K562 (cell line): ENCODE results near the gene ZBTB8B. TPM values are rescaled to one million over a fixed set of nuclear protein-coding genes. Genes with fewer than 3 reads are reported as not detected.

Experiments
- ATAC-seq: fragments of 200-7000 bp; cut with Tn5 transposase; 3 replicates; pipeline ENCODE4 v1.9.1; 2020; ENCODE audit warnings: moderate library complexity
- BruUV-seq: library from RNA; stranded (reverse); fragments of 400-500 nt; replicated peaks from 2 replicates; lab custom pipeline; 2021; lab: Mats Ljungman, UMichigan
- CTCF ChIA-PET: fragments of 300-600 bp; formaldehyde crosslinking; extraction: SDS; loops from one replicate; lab custom pipeline; 2021; ENCODE audit warnings: low intra/inter-chr PET ratio; lab: Yijun Ruan, JAX
- POLR2A ChIA-PET: fragments of 300-600, 350-650 bp; sonication (Branson Sonifier 250); formaldehyde crosslinking; extraction: SDS; loops from one replicate; lab custom pipeline; 2021; ENCODE audit warnings: antibody characterized with exemption, inconsistent platforms; lab: Yijun Ruan, JAX
- DNase-seq, 4 experiments: peaks; one replicate each; pipeline versions ENCODE4 v3.0.0 to v3.0.0-alpha.2; 2011 to 2018; ENCODE audit warnings: low spot score in 3 of 4, mixed read lengths in 3 of 4; ENCODE audit errors: extremely low read depth in 1 of 4
- FAIRE-seq: peaks from 2 replicates; lab custom pipeline; 2011; peaks lifted over from hg19 to GRCh38; lab: Jason Lieb, UNC
- H2AFZ ChIP-seq: 2 replicates; pipeline ENCODE4 v1.6.0; 2011; ENCODE audit warnings: low read depth, low read length, control low read depth, inconsistent platforms
- H3K27ac ChIP-seq: fragments of 200-600 bp; 3 replicates; pipeline ENCODE4 v1.8.0; 2011; ENCODE audit warnings: low read depth, mild to moderate bottlenecking, control low read depth, inconsistent platforms, low read length, moderate library complexity, mixed read lengths; ENCODE audit errors: extremely low read depth
- H3K27me3 ChIP-seq, 2 experiments: fragments of 300-600 bp in 1 of 2; 2 replicates in 1 of 2; 3 replicates in 1 of 2; pipeline versions ENCODE4 v1.6.0 to v1.8.0; 2011; ENCODE audit warnings: inconsistent platforms in 2 of 2, low read length in 2 of 2, mild to moderate bottlenecking in 1 of 2, mixed read lengths in 1 of 2, moderate library complexity in 1 of 2; ENCODE audit not compliant: control insufficient read depth in 2 of 2, insufficient read depth in 2 of 2
- H3K36me3 ChIP-seq: fragments of 300-600 bp; 3 replicates; pipeline ENCODE4 v1.8.0; 2011; ENCODE audit warnings: mild to moderate bottlenecking, low read length, inconsistent platforms; ENCODE audit not compliant: control insufficient read depth, insufficient read depth
- H3K4me1 ChIP-seq, 2 experiments: fragments of 200-600 bp in 1 of 2; replicated peaks in 1 of 2; 2 replicates in 1 of 2; 3 replicates in 1 of 2; pipeline versions ENCODE4 v1.5.1 to v1.8.0; 2011; ENCODE audit warnings: inconsistent platforms in 2 of 2, low read length in 2 of 2, mild to moderate bottlenecking in 1 of 2, mixed read lengths in 1 of 2, moderate library complexity in 1 of 2; ENCODE audit not compliant: control insufficient read depth in 2 of 2, insufficient read depth in 2 of 2
- H3K4me2 ChIP-seq: 2 replicates; pipeline ENCODE4 v1.6.1; 2011; ENCODE audit warnings: low read length, control low read depth, inconsistent platforms, mixed read lengths; ENCODE audit not compliant: insufficient read depth
- H3K4me3 ChIP-seq: fragments of 200-600 bp; sonication (generic), shearing (Covaris generic); 2 replicates; pipeline ENCODE4 v1.5.1; 2016; ENCODE audit warnings: control low read depth, inconsistent platforms
- H3K79me2 ChIP-seq: fragments of 200-600 bp; 3 replicates; pipeline ENCODE4 v1.8.0; 2011; ENCODE audit warnings: low read length, inconsistent platforms; ENCODE audit not compliant: control insufficient read depth, insufficient read depth
- H3K9ac ChIP-seq, 2 experiments: 2 replicates each; pipeline versions ENCODE4 v1.6.0 to v1.6.1; 2011; ENCODE audit warnings: low read depth in 2 of 2, low read length in 2 of 2, control low read depth in 1 of 2, inconsistent platforms in 1 of 2, mild to moderate bottlenecking in 1 of 2, mixed read lengths in 1 of 2; ENCODE audit not compliant: insufficient read depth in 1 of 2
- H3K9me1 ChIP-seq: one replicate; pipeline ENCODE4 v1.6.0; 2011; ENCODE audit warnings: inconsistent platforms, mild to moderate bottlenecking, low read length, moderate library complexity; ENCODE audit not compliant: control insufficient read depth, insufficient read depth
- H3K9me3 ChIP-seq: replicated peaks from 2 replicates; pipeline ENCODE4 v1.5.1; 2011; ENCODE audit warnings: low read depth, low read length, inconsistent platforms; ENCODE audit not compliant: control insufficient read depth, insufficient read depth
- H4K20me1 ChIP-seq: replicated peaks from 2 replicates; pipeline ENCODE4 v1.6.1; 2011; ENCODE audit warnings: low read length, inconsistent platforms, mixed read lengths; ENCODE audit not compliant: control insufficient read depth, insufficient read depth
- ARID4B ChIP-seq: sonication (generic); formaldehyde crosslinking; IDR thresholded peaks from 2 replicates; pipeline ENCODE4 v1.8.0; 2022; ENCODE audit warnings: mild to moderate bottlenecking, missing genetic modification reagents
- ATF7 ChIP-seq: fragments of 450-650 bp; IDR thresholded peaks from 2 replicates; pipeline ENCODE4 v1.7.1; 2014; ENCODE audit warnings: mild to moderate bottlenecking, moderate library complexity
- BRF2 ChIP-seq: IDR thresholded peaks from 3 replicates; pipeline ENCODE4 v1.6.1; 2011; ENCODE audit warnings: borderline replicate concordance, mild to moderate bottlenecking; ENCODE audit not compliant: insufficient read length, insufficient read depth
- CBFB ChIP-seq: sonication (generic); formaldehyde crosslinking; IDR thresholded peaks from 2 replicates; pipeline ENCODE4 v1.4.0; 2020; ENCODE audit warnings: mild to moderate bottlenecking, missing genetic modification reagents
- FOXM1 ChIP-seq, 2 experiments: fragments of 450-650 bp in 1 of 2; sonication (generic) in 1 of 2; formaldehyde crosslinking in 1 of 2; IDR thresholded peaks; 2 replicates each; pipeline versions ENCODE4 v1.6.1 to v1.9.0; 2017 to 2022; ENCODE audit warnings: low read depth in 2 of 2, mild to moderate bottlenecking in 2 of 2, missing genetic modification reagents in 1 of 2, moderate library complexity in 1 of 2
- HDAC1 ChIP-seq, 2 experiments: fragments of 450-650 bp; IDR thresholded peaks; 2 replicates each; pipeline ENCODE4 v1.6.1; 2016 to 2017; ENCODE audit warnings: inconsistent platforms in 1 of 2, mild to moderate bottlenecking in 1 of 2, moderate library complexity in 1 of 2
- HDAC2 ChIP-seq: fragments of 450-650 bp; IDR thresholded peaks from 2 replicates; pipeline ENCODE4 v1.6.1; 2016; ENCODE audit warnings: mild to moderate bottlenecking
- HDAC3 ChIP-seq: fragments of 450-650 bp; IDR thresholded peaks from 2 replicates; pipeline ENCODE4 v1.6.1; 2018; ENCODE audit warnings: borderline replicate concordance, mild to moderate bottlenecking, moderate library complexity; ENCODE audit not compliant: partially characterized antibody
- KDM5B ChIP-seq: fragments of 200-600 bp; sonication (generic); IDR thresholded peaks from 2 replicates; pipeline ENCODE4 v1.6.1; 2012; ENCODE audit warnings: low read depth, mild to moderate bottlenecking, moderate library complexity, low read length, control low read depth, inconsistent platforms; ENCODE audit not compliant: insufficient replicate concordance
- KLF13 ChIP-seq: fragments of 450-650 bp; IDR thresholded peaks from 2 replicates; pipeline ENCODE4 v1.6.1; 2016; ENCODE audit warnings: missing genetic modification characterization, low read depth, mild to moderate bottlenecking, missing compliant biosample characterization, moderate library complexity, borderline replicate concordance
- MCM3 ChIP-seq: fragments of 450-650 bp; IDR thresholded peaks from 2 replicates; pipeline ENCODE4 v1.6.1; 2016
- NCOA1 ChIP-seq: fragments of 450-650 bp; IDR thresholded peaks from 2 replicates; pipeline ENCODE4 v1.6.1; 2016; ENCODE audit warnings: low read depth
- PHF20 ChIP-seq: fragments of 450-650 bp; IDR thresholded peaks from 2 replicates; pipeline ENCODE4 v1.6.1; 2018; ENCODE audit not compliant: partially characterized antibody
- SP2 ChIP-seq: IDR thresholded peaks from 2 replicates; pipeline ENCODE4 v1.6.1; 2011; ENCODE audit warnings: mild to moderate bottlenecking, low read depth, low read length, moderate library complexity; ENCODE audit not compliant: poor library complexity, severe bottlenecking; ENCODE audit errors: extremely low read depth
- ZFPM2 ChIP-seq: fragments of 250-450 bp; sonication (Bioruptor Pico); IDR thresholded peaks from 2 replicates; pipeline ENCODE4 v1.5.1; 2022; ENCODE audit warnings: mild to moderate bottlenecking
- WGBS: fragments of 100-300 bp; shearing (Covaris generic); methylation state at CpG from one replicate; pipeline ENCODE4 v1.1.6; 2016; ENCODE audit warnings: low coverage, mixed read lengths; ENCODE audit not compliant: insufficient coverage; ENCODE audit errors: missing lambda C conversion rate; 5-methylcytosine and 5-hydroxymethylcytosine counted together
- in situ Hi-C: fragments of 300-500 bp; cut with MboI; formaldehyde crosslinking; loops from 4 replicates; pipeline ENCODE4 v1.15.0; 2018; ENCODE audit warnings: inconsistent platforms, mixed read lengths
- intact Hi-C: fragments of 100-400 bp; cut with micrococcal nuclease; formaldehyde crosslinking; loops from 2 replicates; pipeline ENCODE4 v1.14.2; 2022
- polyA plus RNA-seq, 8 experiments: library from polyadenylated mRNA; depleted of rRNA in 4 of 8; stranded (reverse) in 5 of 8; unstranded in 3 of 8; fragments of >200 nt; fragmentation: Nextera tagmentation in 2 of 8; fragmentation: Illumina TruSeq in 1 of 8; extraction: Ambion mirVana in 2 of 8; extraction: Trizol in 1 of 8; gene quantifications; 2 replicates each; pipeline versions ENCODE4 v1.2.1 to v1.2.3, GENCODE V29; 2011 to 2014; ENCODE audit warnings: inconsistent platforms in 1 of 8, missing spikeins in 1 of 8
- total RNA-seq, 7 experiments: library from RNA; depleted of rRNA in 6 of 7; stranded (reverse); fragments of >200 nt in 6 of 7; fragmentation: Illumina TruSeq in 2 of 7; extraction: Trizol in 2 of 7; gene quantifications; 2 replicates each; pipeline versions ENCODE4 v1.2.1 to v1.2.3, GENCODE V29; 2011 to 2021; ENCODE audit warnings: low replicate concordance in 1 of 7
- TF ChIP-seq, protein P1 (sequence below): sonication (generic); formaldehyde crosslinking; IDR thresholded peaks from 2 replicates; pipeline ENCODE4 v1.4.0; 2020; ENCODE audit warnings: mild to moderate bottlenecking, missing genetic modification reagents

ZBTB8B gene
- total and polyA plus RNA-seq, 9 of the 15 experiments (the other 6 are each of a cell fraction or from before 2014, with no cell fraction given): not detected

- no peak overlapping the region for H3K27ac ChIP-seq
- FAIRE-seq: no peak
- CTCF ChIA-PET: no interaction called here
- no peaks in the 10 kb centered on the region for H3K79me2 ChIP-seq
- H3K4me2 ChIP-seq: no peak overlapping the region
- no peaks in the 10 kb centered on the region for H3K9me1 ChIP-seq
- intact Hi-C loops: loop anchor here (5.0 kb wide), 2 partner anchors 55 to 150 kb away; no protein-coding TSS in a partner anchor
- H3K9me3 ChIP-seq: no peaks in the 10 kb centered on the region
- no peak for TF ChIP-seq ATF7
- no peak for TF ChIP-seq MCM3
- TF ChIP-seq PHF20: no peak
- TF ChIP-seq ARID4B: no peak
- TF ChIP-seq CBFB (CRISPR knock-in tag): no peak
- no peak for TF ChIP-seq KDM5B
- no peak for TF ChIP-seq BRF2
- TF ChIP-seq, protein P1, sequence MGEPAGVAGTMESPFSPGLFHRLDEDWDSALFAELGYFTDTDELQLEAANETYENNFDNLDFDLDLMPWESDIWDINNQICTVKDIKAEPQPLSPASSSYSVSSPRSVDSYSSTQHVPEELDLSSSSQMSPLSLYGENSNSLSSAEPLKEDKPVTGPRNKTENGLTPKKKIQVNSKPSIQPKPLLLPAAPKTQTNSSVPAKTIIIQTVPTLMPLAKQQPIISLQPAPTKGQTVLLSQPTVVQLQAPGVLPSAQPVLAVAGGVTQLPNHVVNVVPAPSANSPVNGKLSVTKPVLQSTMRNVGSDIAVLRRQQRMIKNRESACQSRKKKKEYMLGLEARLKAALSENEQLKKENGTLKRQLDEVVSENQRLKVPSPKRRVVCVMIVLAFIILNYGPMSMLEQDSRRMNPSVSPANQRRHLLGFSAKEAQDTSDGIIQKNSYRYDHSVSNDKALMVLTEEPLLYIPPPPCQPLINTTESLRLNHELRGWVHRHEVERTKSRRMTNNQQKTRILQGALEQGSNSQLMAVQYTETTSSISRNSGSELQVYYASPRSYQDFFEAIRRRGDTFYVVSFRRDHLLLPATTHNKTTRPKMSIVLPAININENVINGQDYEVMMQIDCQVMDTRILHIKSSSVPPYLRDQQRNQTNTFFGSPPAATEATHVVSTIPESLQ (CRISPR knock-in tag): no peak
- TF ChIP-seq SP2: no peak
- TF ChIP-seq ZFPM2 (CRISPR knock-in tag): no peak
- TF ChIP-seq HDAC2: no peak
- no peak for TF ChIP-seq FOXM1 (IDR thresholded peaks at IDR 0.05; ENCODE audit: low read depth)
- TF ChIP-seq FOXM1 (CRISPR knock-in tag; IDR thresholded peaks at IDR 0.05; ENCODE audit: low read depth): no peak
- no peak for TF ChIP-seq HDAC3
- no peak for TF ChIP-seq HDAC1 (IDR thresholded peaks at IDR 0.05)
- TF ChIP-seq KLF13 (tag): no peak
- no peak for TF ChIP-seq NCOA1
- TF ChIP-seq, all 486 proteins: peak for 0
- H3K4me1 ChIP-seq: peaks cover 3 to 11% of the 10 kb centered on the region in 2 experiments; a peak in 4 of 5 replicates
- in situ Hi-C loops: no loop called here
- ATAC-seq (no peak), DNase-seq (no peak)
- H3K27me3 ChIP-seq: peaks cover 6 to 14% of the 10 kb centered on the region in 2 experiments; a peak in 3 of 5 replicates
- BruUV-seq: no TSS peak
- H3K9ac ChIP-seq: no peak overlapping the region
- H4K20me1 ChIP-seq: no peaks in the 10 kb centered on the region
- H3K4me3 ChIP-seq: no peak overlapping the region
- POLR2A ChIA-PET: interaction anchor here (0.6 to 1.2 kb wide), 2 partner anchors 13 to 320 kb away, joined by 3 to 5 read pairs; no protein-coding TSS in a partner anchor
- WGBS: 89% methylated on average over 9 of the region's 9 CpGs
- H3K36me3 ChIP-seq: no peaks in the 10 kb centered on the region
- no peak overlapping the region for H2AFZ ChIP-seq
Measured at GRCh38 chr1:32501865-32502264, 37.0 kb downstream of the ZBTB8B start.
